Gastroesophageal sphincter (tissue), 4 donors: Measurements from ENCODE around the gene VTA1. TPM values are rescaled to one million over a fixed set of nuclear protein-coding genes. Genes with fewer than 3 reads are reported as not detected.
"Not testable (repeated sequence)": the region's sequence is repeated elsewhere in the genome, so short reads cannot be mapped to it uniquely, and the experiment has no call there.

Experiments
- ATAC-seq: fragments of 150-250 bp; one replicate; pipeline ENCODE4 v1.9.1; 2016; ENCODE audit warnings: mild to moderate bottlenecking, moderate library complexity
- H3K27ac ChIP-seq, 4 donors: fragments of 200-600 bp; sonication (generic) in 3 of 4; 1 replicate in 3 of 4; 2 replicates in 1 of 4; pipeline ENCODE4 v1.5.1; 2016 to 2019
- H3K27me3 ChIP-seq: fragments of 200-600 bp; sonication (generic); one replicate; pipeline ENCODE4 v1.5.1; 2019
- H3K36me3 ChIP-seq, 2 donors: fragments of 200-600 bp; sonication (generic); one replicate each; pipeline ENCODE4 v1.5.1; 2019; ENCODE audit warnings: control low read depth in 1 of 2
- H3K4me1 ChIP-seq, 3 donors: fragments of 200-600 bp; sonication (generic); 1 replicate in 2 of 3; 2 replicates in 1 of 3; pipeline ENCODE4 v1.5.1; 2016 to 2019; ENCODE audit warnings: control low read depth in 2 of 3
- H3K4me3 ChIP-seq, 2 donors: fragments of 200-600 bp; sonication (generic); one replicate each; pipeline ENCODE4 v1.5.1; 2019; ENCODE audit warnings: mild to moderate bottlenecking in 1 of 2, moderate library complexity in 1 of 2
- H3K9me3 ChIP-seq, 3 donors: fragments of 200-600 bp; sonication (generic); one replicate each; pipeline ENCODE4 v1.5.1; 2017 to 2019; ENCODE audit warnings: control low read depth in 2 of 3
- EP300 ChIP-seq: sonication (generic); formaldehyde crosslinking; IDR thresholded peaks from one replicate; pipeline ENCODE4 v1.6.1; 2017; ENCODE audit warnings: antibody characterized with exemption, mild to moderate bottlenecking
- POLR2A ChIP-seq, 2 donors: fragments of 450-650 bp; IDR thresholded peaks; one replicate each; pipeline ENCODE4 v1.6.1; 2017; ENCODE audit warnings: antibody characterized with exemption in 2 of 2, mild to moderate bottlenecking in 2 of 2, moderate library complexity in 1 of 2
- POLR2AphosphoS5 ChIP-seq: sonication (generic); formaldehyde crosslinking; IDR thresholded peaks from one replicate; pipeline ENCODE4 v1.6.1; 2017; ENCODE audit warnings: antibody characterized with exemption
- WGBS, 2 donors: methylation state at CpG; one replicate each; pipeline ENCODE4 v1.1.5; 2018; ENCODE audit warnings: low coverage in 1 of 2; 5-methylcytosine and 5-hydroxymethylcytosine counted together
- total RNA-seq, 4 donors: library from RNA; depleted of rRNA; stranded (reverse); fragments of >200 nt; gene quantifications; one replicate each; pipeline ENCODE4 v1.1.0, GENCODE V29; 2016
- TF ChIP-seq, protein P1 (sequence below), 4 experiments: fragments of 200-600 bp in 2 of 4; fragments of 450-650 bp in 2 of 4; sonication (generic) in 1 of 4; IDR thresholded peaks; one replicate each; pipeline ENCODE4 v1.5.1; 2017 to 2019; ENCODE audit warnings: antibody characterized with exemption in 4 of 4, mild to moderate bottlenecking in 2 of 4, moderate library complexity in 2 of 4

Gene VTA1
- total RNA-seq, 4 donors from 2014 or later, result 32.4 to 47.2 (median 37.4) TPM

DNA sequence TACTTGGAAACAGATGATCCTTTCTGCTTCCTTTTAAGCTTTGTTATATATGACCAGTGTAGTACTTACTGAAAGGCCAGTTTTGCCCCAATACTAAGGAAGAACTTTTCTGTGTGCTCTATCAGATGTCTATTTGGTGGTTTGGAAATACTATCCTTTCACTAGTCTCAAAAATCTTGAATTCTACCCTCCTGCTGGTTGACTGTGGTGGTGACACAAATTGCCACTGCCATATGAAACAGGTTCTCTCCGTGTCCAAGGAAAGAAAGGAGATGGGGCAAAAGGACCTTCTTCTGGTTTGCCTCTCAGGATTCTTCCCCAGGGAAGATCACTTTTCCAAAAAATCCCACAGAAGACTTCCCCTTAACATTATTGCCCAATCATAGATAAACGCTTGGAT lies 8.2 kb upstream of the VTA1 start:
- no peak for ATAC-seq
- Histone ChIP-seq H3K4me3 (no peak overlapping the region), H3K27ac (no peak overlapping the region), H3K4me1 (no peaks in the 10 kb centered on the region), H3K36me3 (no peaks in the 10 kb centered on the region), H3K27me3 (no peaks in the 10 kb centered on the region), H3K9me3 (no peaks in the 10 kb centered on the region)
- TF ChIP-seq EP300, result no peak
- TF ChIP-seq, protein P1, sequence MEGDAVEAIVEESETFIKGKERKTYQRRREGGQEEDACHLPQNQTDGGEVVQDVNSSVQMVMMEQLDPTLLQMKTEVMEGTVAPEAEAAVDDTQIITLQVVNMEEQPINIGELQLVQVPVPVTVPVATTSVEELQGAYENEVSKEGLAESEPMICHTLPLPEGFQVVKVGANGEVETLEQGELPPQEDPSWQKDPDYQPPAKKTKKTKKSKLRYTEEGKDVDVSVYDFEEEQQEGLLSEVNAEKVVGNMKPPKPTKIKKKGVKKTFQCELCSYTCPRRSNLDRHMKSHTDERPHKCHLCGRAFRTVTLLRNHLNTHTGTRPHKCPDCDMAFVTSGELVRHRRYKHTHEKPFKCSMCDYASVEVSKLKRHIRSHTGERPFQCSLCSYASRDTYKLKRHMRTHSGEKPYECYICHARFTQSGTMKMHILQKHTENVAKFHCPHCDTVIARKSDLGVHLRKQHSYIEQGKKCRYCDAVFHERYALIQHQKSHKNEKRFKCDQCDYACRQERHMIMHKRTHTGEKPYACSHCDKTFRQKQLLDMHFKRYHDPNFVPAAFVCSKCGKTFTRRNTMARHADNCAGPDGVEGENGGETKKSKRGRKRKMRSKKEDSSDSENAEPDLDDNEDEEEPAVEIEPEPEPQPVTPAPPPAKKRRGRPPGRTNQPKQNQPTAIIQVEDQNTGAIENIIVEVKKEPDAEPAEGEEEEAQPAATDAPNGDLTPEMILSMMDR (IDR thresholded peaks at IDR 0.05), result no peak
- TF ChIP-seq POLR2AphosphoS5, result no peak
- no peak for TF ChIP-seq POLR2A (IDR thresholded peaks at IDR 0.05)
- 53 to 100% methylated on average over 1 to 2 of the region's 2 CpGs for WGBS, 2 donors

DNA sequence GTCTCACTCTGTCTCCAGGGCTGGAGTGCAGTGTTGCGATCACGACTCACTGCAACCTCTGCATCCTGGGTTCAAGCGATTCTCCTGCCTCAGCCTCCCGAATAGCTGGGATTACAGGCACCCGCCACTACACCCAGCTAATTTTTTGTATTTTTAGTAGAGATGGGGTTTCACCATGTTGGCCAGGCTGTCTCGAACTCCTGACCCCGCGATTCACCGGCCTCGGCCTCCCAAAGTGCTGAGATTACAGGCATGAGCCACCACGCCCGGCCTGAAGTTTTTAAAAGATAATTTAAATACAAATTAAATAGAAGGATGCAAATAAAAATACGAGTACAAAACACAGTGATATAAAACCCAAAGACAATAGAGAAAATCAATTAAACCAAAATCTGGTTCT lies 5.5 kb upstream of the VTA1 start:
- not testable (repeated sequence) for H3K4me1 ChIP-seq, H3K4me3 ChIP-seq, H3K27me3 ChIP-seq, H3K36me3 ChIP-seq, H3K9me3 ChIP-seq, H3K27ac ChIP-seq, ATAC-seq
- 89% methylated on average over 10 of the region's 13 CpGs; no CpG with 5 or more reads in 1 of the 2 donors for WGBS, 2 donors

DNA sequence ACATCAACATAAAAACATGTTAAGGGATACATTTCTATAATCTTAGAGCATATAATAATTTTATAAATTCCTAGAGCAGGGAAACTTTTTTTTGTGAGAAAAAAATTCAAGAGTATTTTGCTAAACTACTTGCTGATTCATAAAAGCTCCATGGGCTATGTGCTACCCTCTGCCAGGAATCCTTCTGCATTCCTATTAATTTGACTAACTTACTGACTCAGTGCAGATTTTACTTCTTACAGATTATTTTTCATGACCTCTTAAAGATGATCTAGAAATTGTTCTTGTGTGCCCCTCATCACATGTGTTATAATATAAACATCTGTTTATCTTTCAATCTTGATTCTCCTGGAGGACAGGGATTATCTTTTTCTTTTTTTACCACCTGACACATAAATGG lies 5.7 kb downstream of the VTA1 start:
- Histone ChIP-seq H3K27me3 (no peaks in the 10 kb centered on the region), H3K36me3 (no peaks in the 10 kb centered on the region), H3K4me1 (peaks cover 5 to 43% (median 12%) of the 10 kb centered on the region in 3 donors), H3K9me3 (no peaks in the 10 kb centered on the region), H3K27ac (no peak overlapping the region), H3K4me3 (no peak overlapping the region)
- TF ChIP-seq, protein P1 (IDR thresholded peaks at IDR 0.05), result no peak
- TF ChIP-seq POLR2A (IDR thresholded peaks at IDR 0.05) (no peak), POLR2AphosphoS5 (no peak), EP300 (no peak)
- no peak for ATAC-seq

DNA sequence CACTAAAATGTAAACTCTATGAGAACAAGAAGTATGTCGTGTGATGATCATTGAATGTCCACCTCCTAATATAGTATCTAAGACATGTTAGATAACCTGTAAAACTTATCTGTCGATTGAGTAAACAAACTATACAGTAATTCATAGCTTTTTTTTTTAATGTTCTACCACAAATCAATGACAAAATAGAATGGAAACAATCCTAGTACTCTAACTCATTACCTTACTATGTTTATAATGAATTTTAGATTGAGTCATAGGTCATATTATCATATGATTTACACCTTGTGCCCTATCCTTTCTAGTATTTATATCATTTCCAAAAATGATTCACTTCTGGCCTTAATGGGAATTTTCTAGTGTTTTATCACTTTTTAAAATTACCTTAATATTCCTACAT lies 6.1 kb downstream of the VTA1 start:
- WGBS, 2 donors, result 61 to 96% methylated on average over 2 of the region's 2 CpGs
- no peaks in the 10 kb centered on the region for H3K9me3 ChIP-seq
- H3K36me3 ChIP-seq, result no peaks in the 10 kb centered on the region
- no peak overlapping the region for H3K27ac ChIP-seq
- ATAC-seq, result no peak
- no peak for TF ChIP-seq POLR2A (IDR thresholded peaks at IDR 0.05)
- TF ChIP-seq EP300, result no peak
- TF ChIP-seq, protein P1 (IDR thresholded peaks at IDR 0.05), result no peak
- TF ChIP-seq POLR2AphosphoS5, result no peak
- no peaks in the 10 kb centered on the region for H3K27me3 ChIP-seq
- peaks cover under 1 to 38% (median 8%) of the 10 kb centered on the region in 3 donors for H3K4me1 ChIP-seq
- H3K4me3 ChIP-seq, result no peak overlapping the region

DNA sequence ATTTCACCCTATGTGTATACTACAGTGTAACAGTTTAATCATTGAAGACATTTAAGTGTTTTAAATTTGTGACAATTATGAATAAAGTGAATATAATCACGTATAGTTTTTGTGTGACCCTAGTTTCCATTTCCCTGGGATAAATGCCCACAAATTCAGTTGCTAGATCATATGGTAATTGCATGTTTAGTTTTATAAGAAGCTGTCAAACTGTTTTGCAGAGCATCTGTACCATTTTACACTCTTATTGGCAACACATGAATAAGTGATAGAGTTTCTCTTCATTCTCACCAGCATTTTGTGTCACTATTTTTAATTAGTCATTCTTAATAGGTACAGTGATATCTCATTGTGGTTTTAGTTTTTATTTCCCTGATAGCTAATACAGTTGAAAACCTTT lies 7.3 kb downstream of the VTA1 start:
- TF ChIP-seq POLR2A (IDR thresholded peaks at IDR 0.05), result no peak
- TF ChIP-seq POLR2AphosphoS5, result no peak
- TF ChIP-seq, protein P1 (IDR thresholded peaks at IDR 0.05), result no peak
- TF ChIP-seq EP300, result no peak
- H3K27me3 ChIP-seq, result no peaks in the 10 kb centered on the region
- ATAC-seq, result no peak
- no peaks in the 10 kb centered on the region for H3K36me3 ChIP-seq
- H3K4me3 ChIP-seq, result no peak overlapping the region
- no peak overlapping the region for H3K27ac ChIP-seq
- H3K9me3 ChIP-seq, result no peaks in the 10 kb centered on the region
- 64 to 68% methylated on average over 1 of the region's 1 CpG for WGBS, 2 donors
- peaks cover 0 to 27% (median 0%) of the 10 kb centered on the region in 3 donors for H3K4me1 ChIP-seq
